Mesodermal cell (in vitro differentiated cells): ENCODE results near the gene PZP.

Experiments
- H3K27ac ChIP-seq: 2 replicates; pipeline ENCODE4 v1.7.0; 2013; ENCODE audit warnings: mild to moderate bottlenecking, low read depth, low read length, moderate library complexity; ENCODE audit not compliant: severe bottlenecking
- H3K36me3 ChIP-seq: 2 replicates; pipeline ENCODE4 v1.7.1; 2013; ENCODE audit warnings: mild to moderate bottlenecking, low read length, moderate library complexity; ENCODE audit not compliant: control insufficient read depth, insufficient read depth
- H3K4me1 ChIP-seq: one replicate; pipeline ENCODE4 v1.7.1; 2013; ENCODE audit warnings: mild to moderate bottlenecking, low read length; ENCODE audit not compliant: insufficient read depth, control insufficient read depth, poor library complexity, severe bottlenecking
- H3K4me3 ChIP-seq: 2 replicates; pipeline ENCODE4 v1.7.0; 2013; ENCODE audit warnings: low read length, control low read depth, mild to moderate bottlenecking; ENCODE audit not compliant: insufficient read depth, poor library complexity, severe bottlenecking; ENCODE audit errors: extremely low read depth
- H3K9me3 ChIP-seq: 2 replicates; pipeline ENCODE4 v1.7.1; 2013; ENCODE audit warnings: mild to moderate bottlenecking, low read length, moderate library complexity; ENCODE audit not compliant: control insufficient read depth
- WGBS, 2 experiments: methylation state at CpG; one replicate each; pipeline ENCODE4 v1.1.5; 2013; ENCODE audit warnings: missing lambda C conversion rate in 2 of 2; ENCODE audit not compliant: insufficient coverage in 2 of 2; 5-methylcytosine and 5-hydroxymethylcytosine counted together

The PZP gene

GRCh38 chr12:9127484-9127883 is 80.7 kb downstream of the PZP start:
- H3K27ac ChIP-seq, result no peak overlapping the region
- H3K4me1 ChIP-seq, result no peaks in the 10 kb centered on the region
- H3K9me3 ChIP-seq, result no peaks in the 10 kb centered on the region
- H3K36me3 ChIP-seq, result no peaks in the 10 kb centered on the region
- 93 to 97% methylated on average over 20 to 21 of the region's 21 CpGs for WGBS, 2 experiments
- H3K4me3 ChIP-seq, result no peak overlapping the region

DNA sequence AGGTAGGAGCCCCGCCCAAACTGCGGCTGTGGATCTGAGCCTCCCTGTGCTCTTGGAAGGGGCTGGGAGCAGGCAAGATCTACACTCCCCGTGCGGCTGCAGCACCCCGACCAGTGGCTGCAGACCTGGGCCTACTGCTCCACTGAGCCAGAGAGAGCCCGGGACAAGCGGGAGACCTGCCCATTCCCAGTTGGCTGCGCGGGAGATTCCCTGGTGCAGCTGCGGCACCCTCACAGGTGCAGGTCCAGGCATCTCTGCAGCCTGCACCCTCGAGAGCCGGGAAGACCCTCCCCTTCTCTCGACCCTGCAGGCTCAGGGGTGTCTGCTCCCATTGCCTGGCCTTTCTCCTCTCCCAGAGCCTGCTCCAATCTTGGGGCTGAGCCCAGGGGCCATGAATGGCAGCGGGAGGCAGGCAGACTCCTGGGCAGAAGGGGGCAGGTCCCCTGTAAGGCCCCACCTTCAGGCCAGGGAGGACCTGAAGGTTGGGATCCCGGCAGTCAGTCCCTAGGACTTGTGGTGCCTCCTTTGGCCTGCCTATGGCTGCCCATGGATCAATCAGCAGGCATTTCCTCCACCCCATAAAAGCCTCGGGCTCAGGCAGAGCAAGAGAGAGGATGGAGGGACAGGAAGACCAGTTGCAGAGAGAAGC is 83.7 kb downstream of the PZP start:
- no peak overlapping the region for H3K27ac ChIP-seq
- no peak overlapping the region for H3K4me3 ChIP-seq
- no peaks in the 10 kb centered on the region for H3K36me3 ChIP-seq
- H3K9me3 ChIP-seq, result no peaks in the 10 kb centered on the region
- WGBS, 2 experiments, result 93 to 94% methylated on average over 13 to 15 of the region's 16 CpGs
- H3K4me1 ChIP-seq, result no peaks in the 10 kb centered on the region

DNA sequence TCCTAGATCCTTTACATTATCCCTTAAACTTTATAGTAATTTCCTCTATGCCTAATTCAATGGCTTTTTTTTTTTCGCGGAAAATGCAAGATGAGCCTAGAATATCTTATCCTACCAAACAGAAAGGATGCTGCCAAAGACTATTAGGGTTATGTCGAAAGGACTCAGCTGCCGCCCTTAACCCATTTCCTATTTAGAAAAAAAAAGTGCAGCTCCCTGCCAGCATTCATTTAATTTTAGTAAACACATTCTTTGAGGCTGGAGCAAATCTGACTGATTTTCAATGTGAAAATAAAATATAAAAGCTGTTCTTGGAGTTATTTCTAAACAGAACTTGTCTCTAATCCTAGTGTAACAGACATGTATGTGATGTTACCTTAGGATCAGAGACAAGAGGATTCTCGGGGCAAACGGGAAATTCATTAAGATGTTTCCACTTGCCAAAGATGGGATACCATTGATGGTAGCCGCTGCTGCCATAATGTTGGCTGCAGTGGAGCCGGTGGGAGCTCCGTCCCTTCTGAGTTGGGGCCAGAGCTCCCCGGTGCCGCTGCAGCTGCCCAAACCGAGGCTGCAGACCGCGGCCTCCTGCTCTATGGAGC is 84.3 kb downstream of the PZP start:
- 91 to 98% methylated on average over 11 to 12 of the region's 14 CpGs for WGBS, 2 experiments
- H3K9me3 ChIP-seq, result no peaks in the 10 kb centered on the region
- H3K4me1 ChIP-seq, result no peaks in the 10 kb centered on the region
- H3K27ac ChIP-seq, result no peak overlapping the region
- H3K4me3 ChIP-seq, result no peak overlapping the region
- no peaks in the 10 kb centered on the region for H3K36me3 ChIP-seq

DNA sequence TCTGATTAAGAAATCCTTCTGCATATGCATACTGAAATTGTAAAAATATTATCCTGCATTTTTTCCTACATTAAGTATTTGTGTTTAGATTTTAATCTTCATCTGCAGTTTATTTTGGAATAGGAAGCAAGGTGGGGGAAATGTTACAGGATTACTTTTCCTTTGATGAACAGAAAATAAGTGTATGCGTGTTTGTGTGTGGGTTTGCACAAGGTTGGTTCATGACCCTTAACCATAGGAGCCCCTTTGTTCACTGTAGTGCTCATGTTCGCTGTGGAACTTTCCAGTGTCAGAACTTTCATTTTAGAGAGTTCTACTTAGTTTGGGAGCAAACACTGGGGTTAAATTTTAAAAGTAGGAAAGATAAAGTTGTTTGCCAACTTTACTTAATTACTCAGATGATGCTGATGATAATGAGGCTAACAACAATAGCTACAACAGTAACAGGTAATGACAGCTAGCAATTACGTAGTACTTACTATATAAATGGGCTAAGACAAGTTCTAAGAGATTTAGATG is 86.0 kb downstream of the PZP start:
- H3K4me1 ChIP-seq, result no peaks in the 10 kb centered on the region
- H3K9me3 ChIP-seq, result no peaks in the 10 kb centered on the region
- WGBS, 2 experiments, result 80 to 86% methylated on average over 1 of the region's 3 CpGs
- no peaks in the 10 kb centered on the region for H3K36me3 ChIP-seq
- no peak overlapping the region for H3K4me3 ChIP-seq
- H3K27ac ChIP-seq, result no peak overlapping the region

DNA sequence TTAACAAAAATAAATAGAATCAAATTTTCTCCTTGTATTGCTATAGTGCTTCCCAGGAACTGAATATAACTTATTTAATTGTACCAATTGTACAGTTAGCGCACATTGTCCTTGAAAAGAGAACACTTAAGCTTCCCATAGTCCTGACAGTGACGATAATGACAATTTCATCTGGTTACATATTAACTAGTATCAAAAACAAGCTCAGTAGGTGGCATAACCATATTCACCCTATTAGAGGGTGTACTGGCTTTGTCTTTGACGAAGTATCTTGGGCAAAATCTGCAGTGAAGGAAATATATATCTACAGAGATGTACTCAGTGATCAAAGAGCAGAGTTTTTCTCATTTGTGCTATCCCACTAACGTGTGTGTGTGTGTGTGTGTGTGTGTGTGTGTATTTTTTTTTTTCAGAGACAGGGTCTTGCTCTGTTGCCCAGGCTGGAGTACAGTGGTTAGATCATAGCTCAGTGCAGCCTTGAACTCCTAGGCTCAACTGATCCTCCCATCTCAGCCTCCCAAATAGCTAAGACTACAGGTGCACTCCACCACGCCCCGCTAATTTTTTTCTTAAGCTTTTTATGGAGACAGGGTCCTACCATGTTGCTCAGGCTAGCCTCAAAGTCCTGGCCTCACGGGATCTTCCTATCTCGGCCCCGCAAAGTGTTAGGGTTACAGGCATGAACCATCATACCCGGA is 87.6 kb downstream of the PZP start:
- Histone ChIP-seq H3K4me3 (no peak overlapping the region), H3K4me1 (peaks cover 5% of the 10 kb centered on the region), H3K9me3 (no peaks in the 10 kb centered on the region), H3K27ac (no peak overlapping the region), H3K36me3 (no peaks in the 10 kb centered on the region)
- whole genome bisulfite sequencing, 2 experiments, result 81 to 88% methylated on average over 2 to 3 of the region's 10 CpGs

DNA sequence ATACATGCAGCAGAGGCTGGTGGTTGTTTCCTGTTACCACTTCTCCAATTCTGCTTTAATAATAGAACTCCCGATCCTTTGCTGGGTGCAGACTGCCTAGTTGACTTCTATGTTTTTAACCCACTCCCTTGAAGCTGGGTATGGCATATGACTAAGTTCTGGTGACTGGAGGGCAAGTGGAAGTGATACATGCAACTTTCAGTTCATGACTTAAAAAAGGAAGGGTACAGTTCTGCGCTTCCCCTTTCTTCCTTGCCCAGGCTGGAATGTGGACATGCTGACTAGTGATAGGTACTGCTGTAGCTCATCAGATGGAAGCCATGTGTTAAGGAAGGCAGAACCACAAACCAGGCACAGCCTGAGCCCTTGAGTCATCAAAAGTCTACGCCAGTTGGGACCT is 90.0 kb downstream of the PZP start:
- peaks cover 5% of the 10 kb centered on the region for H3K4me1 ChIP-seq

DNA sequence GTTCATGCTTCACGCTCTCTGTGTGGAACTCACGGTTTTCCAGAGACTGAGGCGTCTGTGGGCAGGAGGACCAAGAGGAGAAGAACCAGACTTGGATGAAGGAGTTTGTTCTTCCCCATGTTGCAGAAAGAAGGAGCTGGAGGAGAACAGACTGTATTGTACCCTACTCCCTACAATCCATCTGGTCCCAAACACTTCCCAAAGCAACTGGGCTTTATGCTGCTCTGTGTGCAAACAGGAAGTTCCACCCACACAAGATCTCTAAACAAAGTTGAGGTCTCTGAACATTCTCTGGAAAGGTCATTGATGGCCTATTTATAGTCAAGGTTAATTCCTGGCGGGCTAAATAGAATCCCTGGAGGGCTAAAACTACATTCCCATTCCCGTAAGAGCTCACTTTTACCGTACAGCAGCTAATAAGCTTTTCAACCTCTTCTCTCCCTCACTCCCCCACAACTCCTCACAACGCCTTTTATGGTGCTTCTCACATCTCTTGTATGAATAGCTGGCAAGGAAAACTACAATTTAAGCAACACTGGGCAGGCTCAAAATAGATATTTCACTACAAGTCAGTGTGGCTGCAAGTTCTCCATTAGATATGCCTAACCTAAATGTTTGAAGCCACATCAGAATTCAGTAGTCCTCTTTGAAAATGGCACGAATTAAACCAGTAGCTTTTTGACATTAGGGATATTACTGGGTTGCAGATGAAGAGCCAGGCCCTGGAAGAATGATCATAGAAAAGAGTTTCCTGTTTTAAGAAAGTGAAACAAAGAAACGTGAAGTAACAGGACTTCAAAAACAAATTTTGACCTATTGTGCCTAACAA is 92.2 kb downstream of the PZP start, which contains the start of gene A2M:
Gene A2M, minus strand, starts transcription at position 189 of the 829 bp plus-strand sequence. Its CDS starts 70 bp downstream, at position 119.
- no peaks in the 10 kb centered on the region for H3K9me3 ChIP-seq
- WGBS, 2 experiments, result 79 to 91% methylated on average over 4 to 8 of the region's 9 CpGs
- H3K4me3 ChIP-seq, result peak within 1 kb of the TSS; percentile 9
- no peaks in the 10 kb centered on the region for H3K36me3 ChIP-seq
- peaks cover 5% of the 10 kb centered on the region for H3K4me1 ChIP-seq
- H3K27ac ChIP-seq, result peak within 1 kb of the TSS; percentile 0

More for the DNA sequence above, 90.0 kb downstream of the PZP start:
- H3K9me3 ChIP-seq, result no peaks in the 10 kb centered on the region
- 93 to 100% methylated on average over 1 to 2 of the region's 3 CpGs for WGBS, 2 experiments
- H3K36me3 ChIP-seq, result no peaks in the 10 kb centered on the region
- peak overlapping the region; percentile 18 for H3K27ac ChIP-seq
- H3K4me3 ChIP-seq, result no peak overlapping the region

GRCh38 chr12:9114946-9115345 is 93.2 kb downstream of the PZP start:
- H3K27ac ChIP-seq, result no peak overlapping the region
- H3K4me3 ChIP-seq, result peak overlapping the region; percentile 9
- H3K9me3 ChIP-seq, result no peaks in the 10 kb centered on the region
- no peaks in the 10 kb centered on the region for H3K36me3 ChIP-seq
- H3K4me1 ChIP-seq, result peaks cover 5% of the 10 kb centered on the region

DNA sequence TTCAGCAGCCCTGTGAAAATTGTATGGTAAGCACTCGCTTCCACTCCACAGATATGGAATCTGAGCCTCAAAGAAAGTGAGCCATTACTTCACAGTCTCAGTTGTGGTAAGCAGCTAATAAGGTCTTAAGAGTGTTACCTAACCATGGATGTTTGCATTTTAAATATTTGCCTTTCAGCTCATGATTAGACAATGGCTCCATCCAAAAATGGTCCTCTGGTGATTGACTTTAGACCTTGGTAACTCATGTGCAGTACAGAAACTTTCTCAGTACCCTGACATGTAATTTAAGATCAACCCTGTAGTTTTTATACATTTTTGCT is 94.2 kb downstream of the PZP start:
- WGBS, 2 experiments, result no CpG with 5 or more reads among the region's 1 CpG
- Histone ChIP-seq H3K9me3 (no peaks in the 10 kb centered on the region), H3K36me3 (no peaks in the 10 kb centered on the region), H3K4me1 (peaks cover 5% of the 10 kb centered on the region), H3K4me3 (no peak overlapping the region), H3K27ac (no peak overlapping the region)

DNA sequence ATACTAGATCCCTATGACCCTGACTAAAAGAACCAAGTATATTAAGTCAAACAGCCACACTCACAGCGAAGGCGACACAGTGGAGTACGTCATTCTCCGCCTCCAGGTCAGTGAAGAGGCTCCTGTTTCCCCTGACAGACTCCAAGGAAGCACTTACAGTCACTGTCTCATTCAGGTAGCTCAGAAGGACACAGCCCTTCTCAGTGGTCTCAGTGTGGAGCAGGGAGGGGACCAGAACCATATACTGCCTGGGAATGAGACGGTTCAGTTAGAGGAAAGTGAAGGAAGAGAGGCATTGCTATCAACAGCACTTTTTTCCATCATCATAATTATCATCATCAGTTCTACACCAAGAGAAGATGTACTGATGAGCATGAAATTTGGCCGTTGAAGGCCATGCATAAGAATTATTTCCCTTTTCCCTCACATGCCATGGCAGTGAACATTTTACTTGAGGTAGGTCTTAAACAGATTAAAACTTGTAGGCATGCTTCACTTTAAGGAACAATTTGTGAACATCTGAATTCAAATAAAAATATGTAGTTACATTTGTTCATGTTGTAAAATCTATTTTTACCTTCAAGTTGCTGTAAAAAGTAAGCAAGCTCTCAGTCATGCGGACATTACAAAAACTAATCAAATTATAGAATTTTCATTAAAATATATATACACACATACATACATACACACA is 94.8 kb downstream of the PZP start:
- Histone ChIP-seq H3K9me3 (no peaks in the 10 kb centered on the region), H3K36me3 (no peaks in the 10 kb centered on the region), H3K27ac (no peak overlapping the region), H3K4me3 (no peak overlapping the region), H3K4me1 (peaks cover 5% of the 10 kb centered on the region)
- WGBS, 2 experiments, result 69 to 88% methylated on average over 3 to 4 of the region's 7 CpGs
